ENCODE measurements around the gene CACNA2D3. TPM values are rescaled to one million over a fixed set of nuclear protein-coding genes. Genes with fewer than 3 reads are reported as not detected.

Gene CACNA2D3
- total RNA-seq, 6 donors from 2014 or later = 2.9 to 16.8 (median 4.9) TPM

- DNase-seq = no peak
- H3K27ac ChIP-seq = no peak overlapping the region
- peak in 1 of 2 donors; percentile 46 for ATAC-seq (ENCODE audit: low FRiP score in 2 of 2)
- no peak for TF ChIP-seq EP300 (IDR thresholded peaks at IDR 0.05)
- no peak for TF ChIP-seq POLR2A (IDR thresholded peaks at IDR 0.05)
- no peak for TF ChIP-seq CTCF (IDR thresholded peaks at IDR 0.05)
- no peak for TF ChIP-seq POLR2AphosphoS5 (IDR thresholded peaks at IDR 0.05)
- WGBS, 2 donors = 50 to 58% methylated on average over 2 of the region's 2 CpGs
- no peaks in the 10 kb centered on the region for H3K27me3 ChIP-seq
- H3K36me3 ChIP-seq = no peaks in the 10 kb centered on the region
- H3K9me3 ChIP-seq = no peaks in the 10 kb centered on the region
- no peak overlapping the region for H3K4me3 ChIP-seq
- no peaks in the 10 kb centered on the region for H3K4me1 ChIP-seq
These were observed 721.0 kb downstream of the CACNA2D3 start for GRCh38 chr3:54843352-54843751.

DNA sequence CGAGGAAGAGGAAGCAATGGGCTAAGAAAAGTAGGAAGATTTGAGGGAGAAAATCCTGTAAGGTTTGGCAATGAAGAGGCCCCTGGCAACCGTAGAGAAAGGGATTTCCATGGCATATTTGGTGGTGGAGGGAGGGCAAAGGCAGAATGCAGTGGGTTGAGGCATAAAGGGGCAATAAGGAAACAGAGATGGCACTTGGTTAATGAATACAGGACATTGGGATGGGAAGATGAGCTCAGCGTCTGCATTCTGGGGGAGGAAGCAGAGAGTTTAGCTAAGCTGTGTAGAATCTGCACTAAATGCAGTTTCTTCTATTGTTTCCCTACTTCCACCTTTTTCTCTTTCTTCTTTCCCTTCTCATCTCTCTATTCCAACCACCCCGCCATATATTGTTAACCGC lies 721.9 kb downstream of the CACNA2D3 start:
- no peak for ATAC-seq (ENCODE audit: low FRiP score in 2 of 2)
- TF ChIP-seq CTCF (IDR thresholded peaks at IDR 0.05) (no peak), EP300 (IDR thresholded peaks at IDR 0.05) (no peak), POLR2AphosphoS5 (IDR thresholded peaks at IDR 0.05) (no peak), POLR2A (IDR thresholded peaks at IDR 0.05) (no peak)
- Histone ChIP-seq H3K36me3 (no peaks in the 10 kb centered on the region), H3K27me3 (no peaks in the 10 kb centered on the region), H3K27ac (no peak overlapping the region), H3K9me3 (no peaks in the 10 kb centered on the region), H3K4me1 (no peaks in the 10 kb centered on the region), H3K4me3 (no peak overlapping the region)
- WGBS, 2 donors = 82 to 94% methylated on average over 5 of the region's 5 CpGs
- no peak for DNase-seq

GRCh38 chr3:54845011-54845410 lies 722.7 kb downstream of the CACNA2D3 start:
- Histone ChIP-seq H3K4me3 (no peak overlapping the region), H3K36me3 (no peaks in the 10 kb centered on the region), H3K27me3 (no peaks in the 10 kb centered on the region), H3K4me1 (no peaks in the 10 kb centered on the region), H3K9me3 (no peaks in the 10 kb centered on the region), H3K27ac (no peak overlapping the region)
- ATAC-seq (ENCODE audit: low FRiP score in 2 of 2) (no peak), DNase-seq (no peak)
- 57 to 58% methylated on average over 4 of the region's 4 CpGs for WGBS, 2 donors
- TF ChIP-seq EP300 (IDR thresholded peaks at IDR 0.05) = no peak
- no peak for TF ChIP-seq POLR2A (IDR thresholded peaks at IDR 0.05)
- TF ChIP-seq POLR2AphosphoS5 (IDR thresholded peaks at IDR 0.05) = no peak
- TF ChIP-seq CTCF (IDR thresholded peaks at IDR 0.05) = no peak

DNA sequence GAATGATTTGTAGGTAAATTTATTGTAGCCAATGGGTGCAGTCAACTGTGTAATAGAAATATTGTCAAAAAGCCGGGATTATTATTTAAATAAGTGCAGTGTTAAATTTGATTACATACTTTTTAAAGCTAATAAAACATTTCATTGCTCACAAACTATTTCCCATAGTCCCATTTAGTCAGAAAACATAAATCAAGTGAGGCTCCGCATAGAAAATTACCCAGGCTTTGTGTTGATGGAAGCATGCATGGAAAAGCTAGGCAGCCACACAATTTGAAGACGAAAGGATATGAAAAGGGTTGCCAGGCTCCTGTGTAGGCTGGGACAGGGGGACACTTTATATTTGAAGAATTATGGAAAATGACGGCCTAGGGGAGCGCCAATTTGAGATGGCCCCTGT lies 723.2 kb downstream of the CACNA2D3 start:
- no peaks in the 10 kb centered on the region for H3K9me3 ChIP-seq
- no peak for DNase-seq
- no peak for ATAC-seq (ENCODE audit: low FRiP score in 2 of 2)
- 87 to 92% methylated on average over 5 of the region's 5 CpGs for whole genome bisulfite sequencing, 2 donors
- H3K4me1 ChIP-seq = no peaks in the 10 kb centered on the region
- H3K27ac ChIP-seq = no peak overlapping the region
- no peak overlapping the region for H3K4me3 ChIP-seq
- no peaks in the 10 kb centered on the region for H3K36me3 ChIP-seq
- no peaks in the 10 kb centered on the region for H3K27me3 ChIP-seq
- TF ChIP-seq POLR2AphosphoS5 (IDR thresholded peaks at IDR 0.05) (no peak), CTCF (IDR thresholded peaks at IDR 0.05) (no peak)

DNA sequence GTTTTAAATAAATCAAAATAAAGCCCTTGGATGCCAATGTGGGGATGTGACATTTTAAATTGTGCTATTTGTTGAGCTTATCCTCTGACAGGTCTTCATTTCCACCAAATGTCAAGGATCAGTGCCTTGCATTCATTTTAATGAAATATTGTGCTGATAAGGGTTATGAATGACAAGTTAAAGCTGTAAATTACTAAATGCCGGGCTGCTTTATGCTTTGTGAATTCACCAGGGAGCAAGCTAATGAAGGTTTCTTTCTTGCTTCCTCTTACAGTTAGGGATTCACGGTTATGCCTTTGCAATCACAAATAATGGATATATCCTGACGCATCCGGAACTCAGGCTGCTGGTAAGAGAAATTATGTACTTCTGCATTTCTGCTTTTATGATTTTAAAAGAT lies 723.8 kb downstream of the CACNA2D3 start:
- Histone ChIP-seq H3K27ac (no peak overlapping the region), H3K4me1 (no peaks in the 10 kb centered on the region), H3K27me3 (no peaks in the 10 kb centered on the region), H3K4me3 (no peak overlapping the region), H3K9me3 (no peaks in the 10 kb centered on the region), H3K36me3 (no peaks in the 10 kb centered on the region)
- no peak for TF ChIP-seq CTCF (IDR thresholded peaks at IDR 0.05)
- TF ChIP-seq POLR2A (IDR thresholded peaks at IDR 0.05) = no peak
- TF ChIP-seq POLR2AphosphoS5 (IDR thresholded peaks at IDR 0.05) = no peak
- TF ChIP-seq EP300 (IDR thresholded peaks at IDR 0.05) = no peak
- WGBS, 2 donors = 50 to 62% methylated on average over 4 of the region's 4 CpGs
- ATAC-seq (ENCODE audit: low FRiP score in 2 of 2) (no peak), DNase-seq (no peak)

Data from upper lobe of left lung (tissue), 6 donors.